SK-N-SH (cell line): Measurements from ENCODE around the gene CHIC2.

Source experiments
- CHD2 ChIP-seq: fragments of 150-350 bp; IDR thresholded peaks from 2 replicates; pipeline ENCODE4 v1.6.1; 2018; ENCODE audit warnings: low read length; ENCODE audit not compliant: partially characterized antibody
- CTCF ChIP-seq: fragments of 200-600 bp; sonication (generic); IDR thresholded peaks from 2 replicates; pipeline ENCODE4 v1.6.1; 2017; ENCODE audit warnings: antibody characterized with exemption, mild to moderate bottlenecking, moderate library complexity
- EP300 ChIP-seq, 2 experiments: IDR thresholded peaks; 2 replicates each; pipeline versions ENCODE4 v1.4.0 to v1.6.1; 2012; ENCODE audit warnings: borderline replicate concordance in 1 of 2, low read depth in 1 of 2, low read length in 1 of 2
- EZH2phosphoT487 ChIP-seq: fragments of 200-600 bp; sonication (generic); IDR thresholded peaks from 2 replicates; pipeline ENCODE4 v1.6.1; 2017; ENCODE audit warnings: low read depth, mixed run types, mild to moderate bottlenecking, antibody characterized with exemption, moderate library complexity, borderline replicate concordance
- JUND ChIP-seq: IDR thresholded peaks from 2 replicates; pipeline ENCODE4 v1.4.0; 2012
- TAF1 ChIP-seq: IDR thresholded peaks from 2 replicates; pipeline ENCODE4 v1.6.1; 2012; ENCODE audit warnings: low read depth, mild to moderate bottlenecking, low read length, moderate library complexity, borderline replicate concordance
- ZBTB33 ChIP-seq: IDR thresholded peaks from 2 replicates; pipeline ENCODE4 v1.4.0; 2012; ENCODE audit warnings: low read depth, borderline replicate concordance

- no peak for TF ChIP-seq EZH2phosphoT487
- no peak for TF ChIP-seq CTCF
- TF ChIP-seq EP300 (IDR thresholded peaks at IDR 0.05; ENCODE audit: borderline replicate concordance in 1 of 2, low read depth in 1 of 2, low read length in 1 of 2): no peak
- TF ChIP-seq ZBTB33: no peak
- TF ChIP-seq JUND: no peak
- no peak for TF ChIP-seq CHD2
- TF ChIP-seq TAF1: no peak
Measured at GRCh38 chr4:54098375-54098774, 34.0 kb upstream of the CHIC2 start.
